HG03442 (cell line): ENCODE results near the gene TK1.
"Not testable (repeated sequence)": the region's sequence is repeated elsewhere in the genome, so short reads cannot be mapped to it uniquely, and the experiment has no call there.

Experiments used
- ATAC-seq: cut with Tn5 transposase; IDR thresholded peaks from one replicate; pipeline ENCODE4 v1.9.1; 2021; ENCODE audit warnings: mild to moderate bottlenecking, moderate library complexity; ENCODE audit not compliant: unreplicated experiment

The TK1 gene

GRCh38 chr17:78186692-78187595, at the start of gene TK1, which contains the start of gene AFMID:
Gene TK1, minus strand, starts transcription at chr17:78187052. Its CDS starts 58 bp downstream, at chr17:78186994.
Gene AFMID, plus strand, starts transcription at chr17:78187362. Its CDS starts 9 bp downstream, at chr17:78187371.
- peak; percentile 90 for ATAC-seq

- ATAC-seq: no peak
Observed at GRCh38 chr17:78235885-78236284, 49.0 kb upstream of the TK1 start.

- ATAC-seq: not testable (repeated sequence)
Observed at GRCh38 chr17:78235022-78235421, 48.2 kb upstream of the TK1 start.

GRCh38 chr17:78234261-78234865, 47.5 kb upstream of the TK1 start:
- no peak for ATAC-seq

- no peak for ATAC-seq
Observed at GRCh38 chr17:78233678-78234077, 46.8 kb upstream of the TK1 start.

GRCh38 chr17:78232859-78233173, 46.0 kb upstream of the TK1 start:
- ATAC-seq: no peak

GRCh38 chr17:78231991-78232858, 45.4 kb upstream of the TK1 start:
- no peak for ATAC-seq

- ATAC-seq: no peak
Observed at GRCh38 chr17:78230996-78231935, 44.4 kb upstream of the TK1 start, which contains the start of gene TMEM235. Gene TMEM235, plus strand, starts transcription at chr17:78231631. Its CDS starts 393 bp downstream, at chr17:78232024.

GRCh38 chr17:78230252-78230962, 43.6 kb upstream of the TK1 start:
- ATAC-seq: no peak

- ATAC-seq: no peak
Observed at GRCh38 chr17:78228176-78228575, 41.3 kb upstream of the TK1 start.

GRCh38 chr17:78227455-78227916, 40.6 kb upstream of the TK1 start:
- no peak for ATAC-seq

- no peak for ATAC-seq
Observed at GRCh38 chr17:78226759-78227454, 40.1 kb upstream of the TK1 start.

- ATAC-seq: no peak
Observed at GRCh38 chr17:78226055-78226758, 39.4 kb upstream of the TK1 start.

GRCh38 chr17:78225088-78225865, 38.4 kb upstream of the TK1 start:
- no peak for ATAC-seq

GRCh38 chr17:78224231-78225087, 37.6 kb upstream of the TK1 start:
- ATAC-seq: no peak

- ATAC-seq: no peak
Observed at GRCh38 chr17:78223765-78224164, 36.9 kb upstream of the TK1 start.
